GM12874 (cell line): ENCODE results near the gene QARS1.

Source experiments
- CTCF ChIP-seq: IDR thresholded peaks from 2 replicates; pipeline ENCODE4 v1.5.1; 2011; ENCODE audit warnings: low read depth, mild to moderate bottlenecking, control low read depth, low read length, moderate library complexity; ENCODE audit not compliant: insufficient read depth

Gene QARS1

GRCh38 chr3:49119439-49119838, 14.9 kb upstream of the QARS1 start:
- TF ChIP-seq CTCF, result no peak

GRCh38 chr3:49119036-49119435, 14.5 kb upstream of the QARS1 start:
- no peak for TF ChIP-seq CTCF

GRCh38 chr3:49112262-49112661, 7.7 kb upstream of the QARS1 start:
- TF ChIP-seq CTCF, result no peak

GRCh38 chr3:49111347-49111746, 6.8 kb upstream of the QARS1 start:
- TF ChIP-seq CTCF, result no peak

- no peak for TF ChIP-seq CTCF
These were observed 6.2 kb upstream of the QARS1 start for GRCh38 chr3:49110780-49111179.

- no peak for TF ChIP-seq CTCF
These were observed 3.8 kb upstream of the QARS1 start for GRCh38 chr3:49108346-49108745.

GRCh38 chr3:49104052-49104426, 518 bp downstream of the QARS1 start:
- no peak for TF ChIP-seq CTCF
